ENCODE data around the gene SHISAL2B.

GRCh38 chr5:64763948-64764503 is 73.7 kb downstream of the SHISAL2B start:
- TF ChIP-seq, protein P1, sequence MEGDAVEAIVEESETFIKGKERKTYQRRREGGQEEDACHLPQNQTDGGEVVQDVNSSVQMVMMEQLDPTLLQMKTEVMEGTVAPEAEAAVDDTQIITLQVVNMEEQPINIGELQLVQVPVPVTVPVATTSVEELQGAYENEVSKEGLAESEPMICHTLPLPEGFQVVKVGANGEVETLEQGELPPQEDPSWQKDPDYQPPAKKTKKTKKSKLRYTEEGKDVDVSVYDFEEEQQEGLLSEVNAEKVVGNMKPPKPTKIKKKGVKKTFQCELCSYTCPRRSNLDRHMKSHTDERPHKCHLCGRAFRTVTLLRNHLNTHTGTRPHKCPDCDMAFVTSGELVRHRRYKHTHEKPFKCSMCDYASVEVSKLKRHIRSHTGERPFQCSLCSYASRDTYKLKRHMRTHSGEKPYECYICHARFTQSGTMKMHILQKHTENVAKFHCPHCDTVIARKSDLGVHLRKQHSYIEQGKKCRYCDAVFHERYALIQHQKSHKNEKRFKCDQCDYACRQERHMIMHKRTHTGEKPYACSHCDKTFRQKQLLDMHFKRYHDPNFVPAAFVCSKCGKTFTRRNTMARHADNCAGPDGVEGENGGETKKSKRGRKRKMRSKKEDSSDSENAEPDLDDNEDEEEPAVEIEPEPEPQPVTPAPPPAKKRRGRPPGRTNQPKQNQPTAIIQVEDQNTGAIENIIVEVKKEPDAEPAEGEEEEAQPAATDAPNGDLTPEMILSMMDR (conservative IDR thresholded peaks at IDR 0.05): no peak
- no peak for TF ChIP-seq ZFX (IDR thresholded peaks at IDR 0.05)

All from C4-2B (cell line).